Naive thymus-derived CD8-positive, alpha-beta T cell (primary cell): ENCODE measurements around the gene ZNF485. TPM values are rescaled to one million over a fixed set of nuclear protein-coding genes. Genes with fewer than 3 reads are reported as not detected.
A peak's percentile ranks its signal among the peaks of the same experiment; 100 is the strongest.
"Not testable (repeated sequence)": the region's sequence is repeated elsewhere in the genome, so short reads cannot be mapped to it uniquely, and the experiment has no call there.

Experiments used
- ATAC-seq, 2 donors: fragments of 150-1000 bp; cut with Tn5 transposase in 1 of 2; sonication (Bioruptor Pico), chemical (Tn5 transposase) in 1 of 2; 1 replicate in 1 of 2; 2 replicates in 1 of 2; pipeline ENCODE4 v1.10.0; 2021; ENCODE audit warnings: mild to moderate bottlenecking in 2 of 2, moderate library complexity in 2 of 2
- POLR2A ChIA-PET: fragments of 350-600 bp; sonication (Branson Sonifier 250); formaldehyde crosslinking; loops from one replicate; lab custom pipeline; 2021; ENCODE audit warnings: antibody characterized with exemption; lab: Charles Lee
- DNase-seq, 10 donors: peaks; one replicate each; pipeline versions ENCODE4 v3.0.0 to v3.0.0-alpha.2; 2020 to 2022
- H3K27ac Mint-ChIP-seq, 10 donors: one replicate each; pipeline ENCODE4 v1.8.0; 2020 to 2022; ENCODE audit warnings: mild to moderate bottlenecking in 10 of 10, mixed read lengths in 10 of 10, moderate library complexity in 4 of 10, inconsistent platforms in 1 of 10
- H3K27me3 Mint-ChIP-seq, 5 donors: one replicate each; pipeline ENCODE4 v1.8.0; 2021 to 2022; ENCODE audit warnings: mixed read lengths in 5 of 5
- H3K36me3 Mint-ChIP-seq, 3 donors: one replicate each; pipeline ENCODE4 v1.8.0; 2020 to 2022; ENCODE audit warnings: mixed read lengths in 3 of 3, mild to moderate bottlenecking in 2 of 3, inconsistent platforms in 1 of 3
- H3K4me1 Mint-ChIP-seq, 4 donors: one replicate each; pipeline ENCODE4 v1.8.0; 2021 to 2022; ENCODE audit warnings: mixed read lengths in 4 of 4
- H3K4me3 Mint-ChIP-seq, 10 donors: one replicate each; pipeline ENCODE4 v1.8.0; 2020 to 2022; ENCODE audit warnings: mild to moderate bottlenecking in 10 of 10, mixed read lengths in 10 of 10, moderate library complexity in 6 of 10, inconsistent platforms in 1 of 10
- H3K9me3 Mint-ChIP-seq, 9 donors: one replicate each; pipeline ENCODE4 v1.8.0; 2020 to 2022; ENCODE audit warnings: mixed read lengths in 9 of 9, mild to moderate bottlenecking in 3 of 9, inconsistent platforms in 1 of 9, moderate library complexity in 1 of 9
- polyA plus RNA-seq, 3 donors: library from polyadenylated mRNA; unstranded; fragments of 300-500 nt; fragmentation: Illumina TruSeq; gene quantifications; one replicate each; pipeline ENCODE4 v1.2.3, GENCODE V29; 2021
- total RNA-seq, 8 experiments: library from RNA in 2 of 8; stranded (reverse) in 2 of 8; gene quantifications; one replicate each; pipeline ENCODE4 v1.2.3 and lab custom pipeline; 2021 to 2026

The ZNF485 gene
- total and polyA plus RNA-seq, 5 experiments from 2014 or later, result 4.5 to 12.6 (median 6.8) TPM

GRCh38 chr10:43610636-43611035, 4.4 kb downstream of the ZNF485 start:
- ATAC-seq (no peak), DNase-seq (no peak)
- Mint-ChIP-seq H3K9me3 (peaks cover 0 to 34% (median 13%) of the 10 kb centered on the region in 9 donors), H3K27ac (peak overlapping the region in 2 of 10 donors; percentile 3 to 62), H3K4me1 (peaks cover 17 to 36% (median 33%) of the 10 kb centered on the region in 4 donors), H3K27me3 (no peaks in the 10 kb centered on the region), H3K36me3 (peaks cover 34 to 67% (median 66%) of the 10 kb centered on the region in 3 donors), H3K4me3 (no peak overlapping the region)
- POLR2A ChIA-PET, result no interaction called here

DNA sequence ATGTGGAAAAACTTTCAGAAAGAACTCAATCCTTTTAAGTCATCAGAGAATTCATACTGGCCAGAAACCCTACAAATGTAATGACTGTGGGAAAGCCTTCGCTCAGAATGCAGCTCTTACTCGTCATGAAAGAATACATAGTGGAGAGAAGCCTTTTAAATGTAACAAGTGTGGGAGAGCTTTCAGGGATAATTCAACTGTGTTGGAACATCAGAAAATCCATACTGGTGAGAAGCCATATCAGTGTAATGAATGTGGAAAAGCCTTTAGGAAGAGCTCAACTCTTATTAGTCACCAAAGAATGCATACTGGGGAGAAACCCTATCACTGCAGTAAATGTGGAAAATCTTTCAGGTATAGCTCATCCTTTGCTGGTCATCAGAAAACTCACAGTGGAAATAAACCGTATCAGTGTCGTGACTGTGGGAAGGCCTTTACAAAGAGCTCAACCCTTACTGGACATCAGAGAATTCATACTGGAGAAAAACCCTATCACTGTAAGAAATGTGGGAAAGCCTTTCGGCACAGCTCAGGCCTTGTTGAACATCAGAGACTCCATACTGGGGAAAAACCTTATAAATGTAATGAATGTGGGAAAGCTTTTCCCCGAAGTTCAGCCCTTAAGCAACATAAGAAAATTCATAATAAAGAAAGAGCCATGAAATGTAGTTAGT, 10.6 kb downstream of the ZNF485 start:
- Mint-ChIP-seq H3K27ac (peak overlapping the region in 1 of 10 donors; percentile 4), H3K9me3 (peaks cover 16 to 92% (median 37%) of the 10 kb centered on the region in 9 donors), H3K4me3 (no peak overlapping the region), H3K4me1 (peaks cover 0 to 2% (median 0%) of the 10 kb centered on the region in 4 donors), H3K36me3 (peaks cover 50 to 77% (median 54%) of the 10 kb centered on the region in 3 donors), H3K27me3 (no peaks in the 10 kb centered on the region)
- ATAC-seq (no peak), DNase-seq (no peak)
- POLR2A ChIA-PET, result no interaction called here

- ATAC-seq (no peak), DNase-seq (no peak)
- Mint-ChIP-seq H3K9me3 (peaks cover 15 to 93% (median 50%) of the 10 kb centered on the region in 9 donors), H3K4me3 (no peak overlapping the region), H3K36me3 (peaks cover 30 to 59% (median 40%) of the 10 kb centered on the region in 3 donors), H3K27ac (no peak overlapping the region), H3K27me3 (no peaks in the 10 kb centered on the region), H3K4me1 (peaks cover 0 to 14% (median 8%) of the 10 kb centered on the region in 4 donors)
- POLR2A ChIA-PET, result no interaction called here
These were observed 13.1 kb downstream of the ZNF485 start for GRCh38 chr10:43619368-43619767.

DNA sequence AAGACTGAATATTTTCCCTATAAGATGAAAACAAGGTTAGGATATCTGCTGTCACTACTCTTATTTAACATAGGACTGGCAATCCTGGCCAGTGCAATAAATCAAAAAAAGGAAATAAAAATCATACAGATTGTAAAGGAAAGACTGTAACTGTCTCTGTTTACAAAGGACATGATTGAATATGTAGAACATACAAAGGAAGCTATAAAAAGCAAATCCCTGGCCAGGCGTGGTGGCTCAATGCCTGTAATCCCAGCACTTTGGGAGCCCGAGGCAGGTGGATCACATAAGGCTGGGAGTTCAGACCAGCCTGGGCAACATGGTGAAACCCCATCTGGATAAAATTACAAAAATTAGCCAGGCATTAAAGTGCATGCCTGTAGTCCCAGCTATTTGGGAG, 15.8 kb downstream of the ZNF485 start:
- H3K36me3 Mint-ChIP-seq, result peaks cover 3 to 33% (median 18%) of the 10 kb centered on the region in 3 donors
- POLR2A ChIA-PET, result interaction anchor here (1.0 kb wide), 1 partner anchor 13 kb away, joined by 3 read pairs; no protein-coding TSS in a partner anchor
- ATAC-seq (no peak), DNase-seq (no peak)
- peaks cover 0 to 14% (median 8%) of the 10 kb centered on the region in 4 donors for H3K4me1 Mint-ChIP-seq
- H3K4me3 Mint-ChIP-seq, result no peak overlapping the region
- H3K27me3 Mint-ChIP-seq, result no peaks in the 10 kb centered on the region
- H3K27ac Mint-ChIP-seq, result no peak overlapping the region
- peaks cover 0 to 77% (median 31%) of the 10 kb centered on the region in 9 donors for H3K9me3 Mint-ChIP-seq

DNA sequence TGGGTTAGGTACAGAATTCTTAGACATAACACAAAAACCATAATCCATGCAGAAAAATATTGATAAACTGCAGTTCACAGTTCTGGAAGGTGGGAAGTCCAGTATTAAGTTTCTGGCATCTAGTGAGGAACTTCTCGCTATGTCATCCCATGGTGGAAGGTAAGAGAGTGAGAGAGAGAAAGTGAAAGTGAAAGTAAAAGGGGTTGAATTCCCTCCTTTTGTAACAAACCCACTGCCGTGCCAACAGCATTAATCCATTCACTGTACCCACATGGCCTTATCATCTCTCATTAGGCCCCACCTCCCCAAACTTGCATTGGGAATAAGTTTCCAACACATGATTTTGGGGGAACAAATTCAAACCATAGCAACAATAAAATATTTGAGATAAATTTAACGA, 17.1 kb downstream of the ZNF485 start:
- POLR2A ChIA-PET, result interaction anchor here (1.0 kb wide), 1 partner anchor 15 kb away, joined by 3 read pairs; no protein-coding TSS in a partner anchor
- DNase-seq (peak in 1 of 10 donors; percentile 26), ATAC-seq (no peak)
- H3K4me1 Mint-ChIP-seq, result peaks cover 0 to 14% (median 8%) of the 10 kb centered on the region in 4 donors
- H3K27ac Mint-ChIP-seq, result peak overlapping the region in 9 of 10 donors; percentile 45 to 80 (median 67)
- H3K9me3 Mint-ChIP-seq, result peaks cover 6 to 77% (median 27%) of the 10 kb centered on the region in 9 donors
- H3K36me3 Mint-ChIP-seq, result peaks cover 0 to 24% (median 18%) of the 10 kb centered on the region in 3 donors
- H3K4me3 Mint-ChIP-seq, result peak overlapping the region; percentile 57 to 84 (median 72)
- no peaks in the 10 kb centered on the region for H3K27me3 Mint-ChIP-seq

- no peak for ATAC-seq
- POLR2A ChIA-PET, result no interaction called here
- Mint-ChIP-seq H3K4me1 (peaks cover 0 to 7% (median 6%) of the 10 kb centered on the region in 4 donors), H3K36me3 (peaks cover 0 to 20% (median 5%) of the 10 kb centered on the region in 3 donors), H3K27me3 (peaks cover 0 to 7% (median 0%) of the 10 kb centered on the region in 5 donors), H3K9me3 (peaks cover 0 to 59% (median 21%) of the 10 kb centered on the region in 9 donors), H3K4me3 (no peak overlapping the region), H3K27ac (no peak overlapping the region)
- DNase-seq, result no peak
These were observed 21.7 kb downstream of the ZNF485 start for GRCh38 chr10:43627942-43628341.

DNA sequence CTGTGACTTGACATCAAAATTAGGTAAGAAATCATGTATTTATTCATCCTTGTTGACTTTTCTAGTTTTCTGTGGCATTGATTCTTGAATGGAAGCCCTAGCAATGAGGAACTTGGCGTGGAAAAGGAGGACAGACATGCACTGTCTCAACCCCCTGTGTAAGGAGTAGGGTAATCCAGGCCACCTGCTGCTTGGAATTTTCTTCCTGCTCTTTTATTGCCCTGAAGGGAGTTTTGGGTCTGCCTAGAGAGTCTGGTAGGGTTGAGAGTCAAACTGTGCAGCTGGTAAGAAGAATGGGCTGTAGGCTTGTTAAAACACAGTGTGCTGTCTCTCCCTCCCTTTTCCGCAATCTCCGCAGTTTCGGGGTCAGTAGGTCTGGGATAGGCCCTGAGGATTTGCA, 22.7 kb downstream of the ZNF485 start:
- no peak for ATAC-seq
- POLR2A ChIA-PET, result no interaction called here
- H3K9me3 Mint-ChIP-seq, result peaks cover 0 to 60% (median 21%) of the 10 kb centered on the region in 9 donors
- H3K4me3 Mint-ChIP-seq, result no peak overlapping the region
- H3K27ac Mint-ChIP-seq, result no peak overlapping the region
- no peaks in the 10 kb centered on the region for H3K4me1 Mint-ChIP-seq
- DNase-seq, result no peak
- H3K27me3 Mint-ChIP-seq, result peaks cover 0 to 7% (median 0%) of the 10 kb centered on the region in 5 donors
- H3K36me3 Mint-ChIP-seq, result peaks cover 0 to 16% (median 7%) of the 10 kb centered on the region in 3 donors

GRCh38 chr10:43635816-43636215, 29.6 kb downstream of the ZNF485 start:
- H3K4me3 Mint-ChIP-seq, POLR2A ChIA-PET, DNase-seq, H3K4me1 Mint-ChIP-seq, H3K27me3 Mint-ChIP-seq, H3K27ac Mint-ChIP-seq, ATAC-seq: not testable (repeated sequence)
- H3K36me3 Mint-ChIP-seq, result peaks cover 0 to 42% (median 19%) of the 10 kb centered on the region in 3 donors
- peaks cover 7 to 84% (median 52%) of the 10 kb centered on the region in 9 donors for H3K9me3 Mint-ChIP-seq

GRCh38 chr10:43640603-43641002, 34.4 kb downstream of the ZNF485 start:
- peaks cover 5 to 90% (median 45%) of the 10 kb centered on the region in 9 donors for H3K9me3 Mint-ChIP-seq
- POLR2A ChIA-PET, result no interaction called here
- no peaks in the 10 kb centered on the region for H3K4me1 Mint-ChIP-seq
- H3K27me3 Mint-ChIP-seq, result no peaks in the 10 kb centered on the region
- H3K4me3 Mint-ChIP-seq, result no peak overlapping the region
- H3K36me3 Mint-ChIP-seq, result peaks cover 29 to 54% (median 47%) of the 10 kb centered on the region in 3 donors
- H3K27ac Mint-ChIP-seq, result no peak overlapping the region
- DNase-seq, result no peak
- no peak for ATAC-seq

GRCh38 chr10:43644252-43644651, 38.0 kb downstream of the ZNF485 start:
- no peak overlapping the region for H3K4me3 Mint-ChIP-seq

DNA sequence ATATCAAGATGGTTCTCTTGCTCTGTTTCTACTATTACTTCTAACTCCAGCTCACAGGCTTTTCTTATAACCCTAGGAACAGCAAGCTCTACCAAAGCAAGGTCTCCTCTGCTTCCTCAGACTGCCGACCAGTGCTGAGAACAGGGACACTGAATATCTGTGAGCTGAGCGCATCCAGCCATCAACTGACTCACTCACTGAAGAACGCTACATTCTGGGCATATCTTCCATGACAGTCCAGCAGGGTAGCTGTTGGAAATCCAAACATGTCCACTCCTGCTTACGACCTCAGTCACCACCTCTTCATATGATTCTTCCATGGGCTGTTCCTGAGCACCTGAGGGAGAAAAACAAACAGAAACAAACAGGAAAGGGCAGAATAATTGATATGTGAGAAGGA, 39.6 kb downstream of the ZNF485 start:
- DNase-seq (no peak), ATAC-seq (no peak)
- Mint-ChIP-seq H3K9me3 (peaks cover 7 to 65% (median 27%) of the 10 kb centered on the region in 9 donors), H3K36me3 (peaks cover 31 to 59% (median 41%) of the 10 kb centered on the region in 3 donors), H3K4me1 (peaks cover 10 to 27% (median 20%) of the 10 kb centered on the region in 4 donors), H3K4me3 (peak overlapping the region in 3 of 10 donors; percentile 4 to 52 (median 41)), H3K27ac (peak overlapping the region in 4 of 10 donors; percentile 44 to 75 (median 58)), H3K27me3 (no peaks in the 10 kb centered on the region)
- POLR2A ChIA-PET, result interaction anchor here (1.8 kb wide), 1 partner anchor 72 kb away, joined by 5 read pairs; the partner anchor contains the start of gene ZNF239

More at GRCh38 chr10:43644252-43644651, 38.0 kb downstream of the ZNF485 start:
- no peak for ATAC-seq
- Mint-ChIP-seq H3K27ac (no peak overlapping the region), H3K4me1 (peaks cover 8 to 23% (median 15%) of the 10 kb centered on the region in 4 donors), H3K9me3 (peaks cover 12 to 78% (median 32%) of the 10 kb centered on the region in 9 donors), H3K27me3 (no peaks in the 10 kb centered on the region), H3K36me3 (peaks cover 32 to 59% (median 41%) of the 10 kb centered on the region in 3 donors)
- DNase-seq, result no peak
- POLR2A ChIA-PET, result interaction anchor here (0.8 to 1.8 kb wide), 2 partner anchors 38 to 70 kb away, joined by 3 to 5 read pairs; partner anchors contain the start of genes ZNF239 and ZNF485

DNA sequence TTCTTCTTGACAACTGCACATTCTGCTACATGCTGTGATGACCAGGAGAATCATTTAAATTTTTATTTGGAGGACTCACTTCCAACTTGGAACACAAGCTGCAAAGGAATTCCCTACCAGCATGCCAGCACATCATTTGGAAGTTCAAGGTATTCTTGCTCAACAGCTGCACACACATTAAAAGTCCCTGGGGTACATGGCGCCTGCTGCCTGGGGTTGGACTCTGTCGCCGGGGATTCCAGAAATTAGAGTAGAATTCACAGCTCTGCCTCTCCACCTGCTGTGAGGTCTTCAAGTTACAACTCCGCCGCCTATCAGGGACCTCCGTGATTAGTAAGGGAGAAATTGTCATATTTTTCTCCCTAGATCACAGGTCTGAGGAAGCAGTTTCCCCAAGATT, 41.3 kb downstream of the ZNF485 start:
- peak overlapping the region; percentile 51 to 98 (median 94) for H3K27ac Mint-ChIP-seq
- H3K4me3 Mint-ChIP-seq, result peak overlapping the region; percentile 91 to 97 (median 96)
- ATAC-seq, result no peak
- no peaks in the 10 kb centered on the region for H3K27me3 Mint-ChIP-seq
- H3K9me3 Mint-ChIP-seq, result peaks cover 7 to 50% (median 27%) of the 10 kb centered on the region in 9 donors
- POLR2A ChIA-PET, result interaction anchor here (0.6 to 1.6 kb wide), 2 partner anchors 48 to 238 kb away, joined by 4 read pairs; partner anchors contain the start of gene HNRNPF
- peaks cover 10 to 27% (median 20%) of the 10 kb centered on the region in 4 donors for H3K4me1 Mint-ChIP-seq
- DNase-seq, result no peak
- H3K36me3 Mint-ChIP-seq, result peaks cover 31 to 47% (median 41%) of the 10 kb centered on the region in 3 donors
